HCT116 (cell line): Measurements from ENCODE around the gene PLCB1. TPM values are rescaled to one million over a fixed set of nuclear protein-coding genes. Genes with fewer than 3 reads are reported as not detected.

Experiments
- ATAC-seq: fragments of 200-7000 bp; cut with Tn5 transposase; 2 replicates; pipeline ENCODE4 v1.9.1; 2020; ENCODE audit warnings: mild to moderate bottlenecking, moderate library complexity
- BruUV-seq: library from RNA; stranded (reverse); fragments of 400-500 nt; replicated peaks from 2 replicates; lab custom pipeline; 2021; lab: Mats Ljungman, UMichigan
- CTCF ChIA-PET: fragments of 300-600 bp; sonication (Branson Sonifier 250); formaldehyde crosslinking; loops from one replicate; lab custom pipeline; 2021; ENCODE audit warnings: antibody characterized with exemption; lab: Charles Lee
- POLR2A ChIA-PET: fragments of 300-600, 350-600 bp; sonication (Branson Sonifier 250); formaldehyde crosslinking; loops from one replicate; lab custom pipeline; 2021; ENCODE audit warnings: antibody characterized with exemption; lab: Charles Lee
- RAD21 ChIA-PET, 2 experiments: fragments of 300-600 bp; sonication (Branson Sonifier 250); formaldehyde crosslinking; loops; one replicate each; lab custom pipeline; 2023; ENCODE audit warnings: low total read pairs in 2 of 2; ENCODE audit not compliant: uncharacterized antibody in 2 of 2, unreplicated experiment in 2 of 2, low non-redundant PET in 1 of 2; lab: Charles Lee
- DNase-seq: peaks from one replicate; pipeline ENCODE4 v3.0.0-alpha.2; 2010; ENCODE audit warnings: low read depth, low spot score
- H2AFZ ChIP-seq: fragments of 200-600 bp; shearing (Covaris generic), sonication (generic); 2 replicates; pipeline ENCODE4 v1.6.1; 2017; ENCODE audit warnings: low read depth, mixed run types, mixed read lengths, antibody characterized with exemption, low read length; ENCODE audit not compliant: poor library complexity, severe bottlenecking
- H3K27ac ChIP-seq: 2 replicates; pipeline ENCODE4 v1.5.1; 2012; ENCODE audit warnings: low read depth, low read length
- H3K27me3 ChIP-seq: fragments of 200-600 bp; sonication (generic); 2 replicates; pipeline ENCODE4 v1.6.1; 2016; ENCODE audit warnings: mixed run types, low read length, mixed read lengths; ENCODE audit not compliant: insufficient read depth
- H3K36me3 ChIP-seq, 2 experiments: fragments of 200-500 bp in 1 of 2; fragments of 200-600 bp in 1 of 2; sonication (Bioruptor generic) in 1 of 2; sonication (generic) in 1 of 2; 2 replicates each; pipeline versions ENCODE4 v1.5.1 to v1.6.1; 2014 to 2016; ENCODE audit warnings: low read length in 2 of 2, inconsistent platforms in 1 of 2, mixed read lengths in 1 of 2, mixed run types in 1 of 2; ENCODE audit not compliant: insufficient read depth in 2 of 2, control insufficient read depth in 1 of 2
- H3K4me1 ChIP-seq, 2 experiments: fragments of 200-600 bp in 1 of 2; sonication (generic) in 1 of 2; 2 replicates each; pipeline versions ENCODE4 v1.5.1 to v1.6.1; 2012 to 2017; ENCODE audit warnings: low read length in 2 of 2, inconsistent platforms in 1 of 2, mild to moderate bottlenecking in 1 of 2, mixed read lengths in 1 of 2, mixed run types in 1 of 2, moderate library complexity in 1 of 2; ENCODE audit not compliant: insufficient read depth in 2 of 2, control insufficient read depth in 1 of 2
- H3K4me2 ChIP-seq: fragments of 200-600 bp; sonication (generic); 2 replicates; pipeline ENCODE4 v1.6.1; 2017; ENCODE audit warnings: mixed run types, low read length, mixed read lengths
- H3K4me3 ChIP-seq, 2 experiments: fragments of 200-600 bp in 1 of 2; sonication (generic) in 1 of 2; replicated peaks in 1 of 2; 2 replicates each; pipeline ENCODE4 v1.5.1; 2011 to 2016; ENCODE audit warnings: low read length in 2 of 2, control low read depth in 1 of 2, low read depth in 1 of 2, mild to moderate bottlenecking in 1 of 2, mixed read lengths in 1 of 2, mixed run types in 1 of 2
- H3K79me2 ChIP-seq: fragments of 200-600 bp; sonication (generic); 2 replicates; pipeline ENCODE4 v1.6.1; 2017; ENCODE audit warnings: mild to moderate bottlenecking, mixed run types, low read length, moderate library complexity, mixed read lengths; ENCODE audit not compliant: insufficient read depth
- H3K9ac ChIP-seq: fragments of 200-600 bp; sonication (generic); 2 replicates; pipeline ENCODE4 v1.6.1; 2016; ENCODE audit warnings: low read length, mixed read lengths
- H3K9me2 ChIP-seq: fragments of 200-600 bp; sonication (generic), shearing (Covaris generic); 2 replicates; pipeline ENCODE4 v1.6.1; 2017; ENCODE audit warnings: mixed run types, mild to moderate bottlenecking, moderate library complexity; ENCODE audit not compliant: insufficient read depth
- H3K9me3 ChIP-seq, 2 experiments: fragments of 200-500 bp in 1 of 2; fragments of 200-600 bp in 1 of 2; sonication (Bioruptor generic) in 1 of 2; sonication (generic) in 1 of 2; 2 replicates each; pipeline ENCODE4 v1.6.1; 2014 to 2017; ENCODE audit warnings: low read length in 2 of 2, mixed read lengths in 2 of 2, inconsistent platforms in 1 of 2, low read depth in 1 of 2, mild to moderate bottlenecking in 1 of 2, mixed run types in 1 of 2, moderate library complexity in 1 of 2; ENCODE audit not compliant: control insufficient read depth in 1 of 2, insufficient read depth in 1 of 2
- H4K20me1 ChIP-seq: fragments of 200-600 bp; sonication (generic), shearing (Covaris generic); 2 replicates; pipeline ENCODE4 v1.6.1; 2017; ENCODE audit warnings: mixed run types, mild to moderate bottlenecking, moderate library complexity; ENCODE audit not compliant: insufficient read depth
- CBX3 ChIP-seq: IDR thresholded peaks from 2 replicates; pipeline ENCODE4 v1.6.1; 2012; ENCODE audit warnings: low read depth
- CEBPB ChIP-seq: IDR thresholded peaks from 2 replicates; pipeline ENCODE4 v1.6.1; 2012; ENCODE audit warnings: low read depth
- EGR1 ChIP-seq: IDR thresholded peaks from 2 replicates; pipeline ENCODE4 v1.6.1; 2012; ENCODE audit warnings: low read depth
- ELF1 ChIP-seq: IDR thresholded peaks from 2 replicates; pipeline ENCODE4 v1.6.1; 2012; ENCODE audit warnings: low read depth, borderline replicate concordance
- EZH2 ChIP-seq: fragments of 200-600 bp; sonication (generic); IDR thresholded peaks from 2 replicates; pipeline ENCODE4 v1.6.1; 2017; ENCODE audit warnings: antibody characterized with exemption, mixed run types
- EZH2phosphoT487 ChIP-seq: fragments of 200-600 bp; IDR thresholded peaks from 2 replicates; pipeline ENCODE4 v1.6.1; 2018; ENCODE audit warnings: antibody characterized with exemption, borderline replicate concordance
- MAX ChIP-seq: IDR thresholded peaks from 2 replicates; pipeline ENCODE4 v1.6.1; 2012
- POLR2A ChIP-seq: IDR thresholded peaks from 2 replicates; pipeline ENCODE4 v1.7.0; 2011; ENCODE audit warnings: borderline replicate concordance; ENCODE audit not compliant: insufficient read depth, insufficient read length; ENCODE audit errors: extremely low read depth
- RAD21 ChIP-seq: IDR thresholded peaks from 2 replicates; pipeline ENCODE4 v1.6.1; 2012; ENCODE audit warnings: low read depth, mild to moderate bottlenecking
- SIN3A ChIP-seq: IDR thresholded peaks from 2 replicates; pipeline ENCODE4 v1.6.1; 2012; ENCODE audit warnings: low read depth
- SP1 ChIP-seq: IDR thresholded peaks from 2 replicates; pipeline ENCODE4 v1.6.1; 2012; ENCODE audit warnings: low read depth
- SRF ChIP-seq: IDR thresholded peaks from 2 replicates; pipeline ENCODE4 v1.6.1; 2012; ENCODE audit warnings: low read depth
- YY1 ChIP-seq: IDR thresholded peaks from 2 replicates; pipeline ENCODE4 v1.6.1; 2011; ENCODE audit warnings: low read length, low read depth, moderate library complexity, mild to moderate bottlenecking; ENCODE audit not compliant: insufficient replicate concordance; ENCODE audit errors: extremely low read depth
- ZFX ChIP-seq: fragments of 450-650 bp; IDR thresholded peaks from 2 replicates; pipeline ENCODE4 v1.6.1; 2017
- ZNF274 ChIP-seq: fragments of 200-500 bp; sonication (Bioruptor generic); IDR thresholded peaks from 2 replicates; pipeline ENCODE4 v1.6.1; 2014; ENCODE audit warnings: mild to moderate bottlenecking, low read depth, low read length, inconsistent platforms
- intact Hi-C: fragments of 100-400 bp; cut with micrococcal nuclease; formaldehyde crosslinking; loops from 2 replicates; pipeline ENCODE4 v1.10.0; 2022
- total RNA-seq: library from RNA; stranded (reverse); gene quantifications from one replicate; pipeline ENCODE4 v1.2.1, GENCODE V29; 2021; ENCODE audit not compliant: unreplicated experiment
- TF ChIP-seq, protein P1 (sequence below): IDR thresholded peaks from 2 replicates; pipeline ENCODE4 v1.6.1; 2011; ENCODE audit warnings: mild to moderate bottlenecking, low read length, moderate library complexity; ENCODE audit not compliant: insufficient replicate concordance; ENCODE audit errors: extremely low read depth
- TF ChIP-seq, protein P2 (sequence below): IDR thresholded peaks from 2 replicates; pipeline ENCODE4 v1.6.1; 2012; ENCODE audit warnings: low read depth
- TF ChIP-seq, protein P3 (sequence below), 3 experiments: fragments of 200-600 bp in 1 of 3; sonication (generic) in 1 of 3; IDR thresholded peaks in 2 of 3; conservative IDR thresholded peaks in 1 of 3; 2 replicates each; pipeline ENCODE4 v1.5.1; 2012 to 2017; ENCODE audit warnings: low read depth in 2 of 3, low read length in 2 of 3, antibody characterized with exemption in 1 of 3, borderline replicate concordance in 1 of 3, control low read depth in 1 of 3, mild to moderate bottlenecking in 1 of 3, mixed read lengths in 1 of 3, mixed run types in 1 of 3, moderate library complexity in 1 of 3; ENCODE audit not compliant: insufficient read depth in 1 of 3

The PLCB1 gene
- total RNA-seq, 1 experiment from 2014 or later: 15.8 TPM

GRCh38 chr20:8913456-8913855, 781.4 kb downstream of the PLCB1 start:
- intact Hi-C loops: no loop called here
- ChIA-PET CTCF (no interaction called here), POLR2A (no interaction called here), RAD21 (no interaction called here)
- H3K4me1 ChIP-seq: no peaks in the 10 kb centered on the region
- no peak overlapping the region for H3K4me3 ChIP-seq
- H3K79me2 ChIP-seq: no peaks in the 10 kb centered on the region
- no peaks in the 10 kb centered on the region for H3K36me3 ChIP-seq
- no peak overlapping the region for H2AFZ ChIP-seq
- H3K27me3 ChIP-seq: no peaks in the 10 kb centered on the region
- TF ChIP-seq EGR1 (no peak), RAD21 (no peak), POLR2A (no peak), SIN3A (no peak), CEBPB (no peak), MAX (no peak), CBX3 (no peak), ZNF274 (no peak), SRF (no peak), ELF1 (no peak), ZFX (no peak), EZH2 (no peak), SP1 (no peak), YY1 (no peak), EZH2phosphoT487 (no peak)
- TF ChIP-seq, protein P1, sequence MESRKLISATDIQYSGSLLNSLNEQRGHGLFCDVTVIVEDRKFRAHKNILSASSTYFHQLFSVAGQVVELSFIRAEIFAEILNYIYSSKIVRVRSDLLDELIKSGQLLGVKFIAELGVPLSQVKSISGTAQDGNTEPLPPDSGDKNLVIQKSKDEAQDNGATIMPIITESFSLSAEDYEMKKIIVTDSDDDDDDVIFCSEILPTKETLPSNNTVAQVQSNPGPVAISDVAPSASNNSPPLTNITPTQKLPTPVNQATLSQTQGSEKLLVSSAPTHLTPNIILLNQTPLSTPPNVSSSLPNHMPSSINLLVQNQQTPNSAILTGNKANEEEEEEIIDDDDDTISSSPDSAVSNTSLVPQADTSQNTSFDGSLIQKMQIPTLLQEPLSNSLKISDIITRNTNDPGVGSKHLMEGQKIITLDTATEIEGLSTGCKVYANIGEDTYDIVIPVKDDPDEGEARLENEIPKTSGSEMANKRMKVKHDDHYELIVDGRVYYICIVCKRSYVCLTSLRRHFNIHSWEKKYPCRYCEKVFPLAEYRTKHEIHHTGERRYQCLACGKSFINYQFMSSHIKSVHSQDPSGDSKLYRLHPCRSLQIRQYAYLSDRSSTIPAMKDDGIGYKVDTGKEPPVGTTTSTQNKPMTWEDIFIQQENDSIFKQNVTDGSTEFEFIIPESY: no peak
- TF ChIP-seq, protein P2, sequence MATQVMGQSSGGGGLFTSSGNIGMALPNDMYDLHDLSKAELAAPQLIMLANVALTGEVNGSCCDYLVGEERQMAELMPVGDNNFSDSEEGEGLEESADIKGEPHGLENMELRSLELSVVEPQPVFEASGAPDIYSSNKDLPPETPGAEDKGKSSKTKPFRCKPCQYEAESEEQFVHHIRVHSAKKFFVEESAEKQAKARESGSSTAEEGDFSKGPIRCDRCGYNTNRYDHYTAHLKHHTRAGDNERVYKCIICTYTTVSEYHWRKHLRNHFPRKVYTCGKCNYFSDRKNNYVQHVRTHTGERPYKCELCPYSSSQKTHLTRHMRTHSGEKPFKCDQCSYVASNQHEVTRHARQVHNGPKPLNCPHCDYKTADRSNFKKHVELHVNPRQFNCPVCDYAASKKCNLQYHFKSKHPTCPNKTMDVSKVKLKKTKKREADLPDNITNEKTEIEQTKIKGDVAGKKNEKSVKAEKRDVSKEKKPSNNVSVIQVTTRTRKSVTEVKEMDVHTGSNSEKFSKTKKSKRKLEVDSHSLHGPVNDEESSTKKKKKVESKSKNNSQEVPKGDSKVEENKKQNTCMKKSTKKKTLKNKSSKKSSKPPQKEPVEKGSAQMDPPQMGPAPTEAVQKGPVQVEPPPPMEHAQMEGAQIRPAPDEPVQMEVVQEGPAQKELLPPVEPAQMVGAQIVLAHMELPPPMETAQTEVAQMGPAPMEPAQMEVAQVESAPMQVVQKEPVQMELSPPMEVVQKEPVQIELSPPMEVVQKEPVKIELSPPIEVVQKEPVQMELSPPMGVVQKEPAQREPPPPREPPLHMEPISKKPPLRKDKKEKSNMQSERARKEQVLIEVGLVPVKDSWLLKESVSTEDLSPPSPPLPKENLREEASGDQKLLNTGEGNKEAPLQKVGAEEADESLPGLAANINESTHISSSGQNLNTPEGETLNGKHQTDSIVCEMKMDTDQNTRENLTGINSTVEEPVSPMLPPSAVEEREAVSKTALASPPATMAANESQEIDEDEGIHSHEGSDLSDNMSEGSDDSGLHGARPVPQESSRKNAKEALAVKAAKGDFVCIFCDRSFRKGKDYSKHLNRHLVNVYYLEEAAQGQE: no peak
- TF ChIP-seq, protein P3, sequence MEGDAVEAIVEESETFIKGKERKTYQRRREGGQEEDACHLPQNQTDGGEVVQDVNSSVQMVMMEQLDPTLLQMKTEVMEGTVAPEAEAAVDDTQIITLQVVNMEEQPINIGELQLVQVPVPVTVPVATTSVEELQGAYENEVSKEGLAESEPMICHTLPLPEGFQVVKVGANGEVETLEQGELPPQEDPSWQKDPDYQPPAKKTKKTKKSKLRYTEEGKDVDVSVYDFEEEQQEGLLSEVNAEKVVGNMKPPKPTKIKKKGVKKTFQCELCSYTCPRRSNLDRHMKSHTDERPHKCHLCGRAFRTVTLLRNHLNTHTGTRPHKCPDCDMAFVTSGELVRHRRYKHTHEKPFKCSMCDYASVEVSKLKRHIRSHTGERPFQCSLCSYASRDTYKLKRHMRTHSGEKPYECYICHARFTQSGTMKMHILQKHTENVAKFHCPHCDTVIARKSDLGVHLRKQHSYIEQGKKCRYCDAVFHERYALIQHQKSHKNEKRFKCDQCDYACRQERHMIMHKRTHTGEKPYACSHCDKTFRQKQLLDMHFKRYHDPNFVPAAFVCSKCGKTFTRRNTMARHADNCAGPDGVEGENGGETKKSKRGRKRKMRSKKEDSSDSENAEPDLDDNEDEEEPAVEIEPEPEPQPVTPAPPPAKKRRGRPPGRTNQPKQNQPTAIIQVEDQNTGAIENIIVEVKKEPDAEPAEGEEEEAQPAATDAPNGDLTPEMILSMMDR (IDR thresholded peaks at IDR 0.05 in 2 of 3, conservative IDR thresholded peaks at IDR 0.05 in 1 of 3; ENCODE audit: borderline replicate concordance in 1 of 3, insufficient read depth in 1 of 3, low read depth in 2 of 3, low read length in 2 of 3): no peak
- ATAC-seq: no peak
- no peaks in the 10 kb centered on the region for H3K9me2 ChIP-seq
- no peak overlapping the region for H3K27ac ChIP-seq
- no peak for DNase-seq
- H4K20me1 ChIP-seq: no peaks in the 10 kb centered on the region
- H3K9me3 ChIP-seq: no peaks in the 10 kb centered on the region
- H3K4me2 ChIP-seq: no peak overlapping the region
- BruUV-seq: no TSS peak
- H3K9ac ChIP-seq: no peak overlapping the region
